K562 (cell line): Measurements from ENCODE around the gene UBE2B. TPM values are rescaled to one million over a fixed set of nuclear protein-coding genes. Genes with fewer than 3 reads are reported as not detected.

Source experiments
- ATAC-seq: fragments of 200-7000 bp; cut with Tn5 transposase; 3 replicates; pipeline ENCODE4 v1.9.1; 2020; ENCODE audit warnings: moderate library complexity
- BruUV-seq: library from RNA; stranded (reverse); fragments of 400-500 nt; replicated peaks from 2 replicates; lab custom pipeline; 2021; lab: Mats Ljungman, UMichigan
- CTCF ChIA-PET: fragments of 300-600 bp; formaldehyde crosslinking; extraction: SDS; loops from one replicate; lab custom pipeline; 2021; ENCODE audit warnings: low intra/inter-chr PET ratio; lab: Yijun Ruan, JAX
- POLR2A ChIA-PET: fragments of 300-600, 350-650 bp; sonication (Branson Sonifier 250); formaldehyde crosslinking; extraction: SDS; loops from one replicate; lab custom pipeline; 2021; ENCODE audit warnings: antibody characterized with exemption, inconsistent platforms; lab: Yijun Ruan, JAX
- DNase-seq, 4 experiments: peaks; one replicate each; pipeline versions ENCODE4 v3.0.0 to v3.0.0-alpha.2; 2011 to 2018; ENCODE audit warnings: low spot score in 3 of 4, mixed read lengths in 3 of 4; ENCODE audit errors: extremely low read depth in 1 of 4
- FAIRE-seq: peaks from 2 replicates; lab custom pipeline; 2011; peaks lifted over from hg19 to GRCh38; lab: Jason Lieb, UNC
- H2AFZ ChIP-seq: 2 replicates; pipeline ENCODE4 v1.6.0; 2011; ENCODE audit warnings: low read depth, low read length, control low read depth, inconsistent platforms
- H3K27ac ChIP-seq: fragments of 200-600 bp; 3 replicates; pipeline ENCODE4 v1.8.0; 2011; ENCODE audit warnings: low read depth, mild to moderate bottlenecking, control low read depth, inconsistent platforms, low read length, moderate library complexity, mixed read lengths; ENCODE audit errors: extremely low read depth
- H3K27me3 ChIP-seq, 2 experiments: fragments of 300-600 bp in 1 of 2; 2 replicates in 1 of 2; 3 replicates in 1 of 2; pipeline versions ENCODE4 v1.6.0 to v1.8.0; 2011; ENCODE audit warnings: inconsistent platforms in 2 of 2, low read length in 2 of 2, mild to moderate bottlenecking in 1 of 2, mixed read lengths in 1 of 2, moderate library complexity in 1 of 2; ENCODE audit not compliant: control insufficient read depth in 2 of 2, insufficient read depth in 2 of 2
- H3K36me3 ChIP-seq: fragments of 300-600 bp; 3 replicates; pipeline ENCODE4 v1.8.0; 2011; ENCODE audit warnings: mild to moderate bottlenecking, low read length, inconsistent platforms; ENCODE audit not compliant: control insufficient read depth, insufficient read depth
- H3K4me1 ChIP-seq, 2 experiments: fragments of 200-600 bp in 1 of 2; replicated peaks in 1 of 2; 2 replicates in 1 of 2; 3 replicates in 1 of 2; pipeline versions ENCODE4 v1.5.1 to v1.8.0; 2011; ENCODE audit warnings: inconsistent platforms in 2 of 2, low read length in 2 of 2, mild to moderate bottlenecking in 1 of 2, mixed read lengths in 1 of 2, moderate library complexity in 1 of 2; ENCODE audit not compliant: control insufficient read depth in 2 of 2, insufficient read depth in 2 of 2
- H3K4me2 ChIP-seq: 2 replicates; pipeline ENCODE4 v1.6.1; 2011; ENCODE audit warnings: low read length, control low read depth, inconsistent platforms, mixed read lengths; ENCODE audit not compliant: insufficient read depth
- H3K4me3 ChIP-seq: fragments of 200-600 bp; sonication (generic), shearing (Covaris generic); 2 replicates; pipeline ENCODE4 v1.5.1; 2016; ENCODE audit warnings: control low read depth, inconsistent platforms
- H3K79me2 ChIP-seq: fragments of 200-600 bp; 3 replicates; pipeline ENCODE4 v1.8.0; 2011; ENCODE audit warnings: low read length, inconsistent platforms; ENCODE audit not compliant: control insufficient read depth, insufficient read depth
- H3K9ac ChIP-seq, 2 experiments: 2 replicates each; pipeline versions ENCODE4 v1.6.0 to v1.6.1; 2011; ENCODE audit warnings: low read depth in 2 of 2, low read length in 2 of 2, control low read depth in 1 of 2, inconsistent platforms in 1 of 2, mild to moderate bottlenecking in 1 of 2, mixed read lengths in 1 of 2; ENCODE audit not compliant: insufficient read depth in 1 of 2
- H3K9me1 ChIP-seq: one replicate; pipeline ENCODE4 v1.6.0; 2011; ENCODE audit warnings: inconsistent platforms, mild to moderate bottlenecking, low read length, moderate library complexity; ENCODE audit not compliant: control insufficient read depth, insufficient read depth
- H3K9me3 ChIP-seq: replicated peaks from 2 replicates; pipeline ENCODE4 v1.5.1; 2011; ENCODE audit warnings: low read depth, low read length, inconsistent platforms; ENCODE audit not compliant: control insufficient read depth, insufficient read depth
- H4K20me1 ChIP-seq: replicated peaks from 2 replicates; pipeline ENCODE4 v1.6.1; 2011; ENCODE audit warnings: low read length, inconsistent platforms, mixed read lengths; ENCODE audit not compliant: control insufficient read depth, insufficient read depth
- CCAR2 ChIP-seq: fragments of 200-400 bp; formaldehyde crosslinking; IDR thresholded peaks from 2 replicates; pipeline ENCODE4 v1.6.1; 2017; ENCODE audit warnings: mild to moderate bottlenecking, low read depth, low read length
- GATAD2B ChIP-seq: fragments of 450-650 bp; IDR thresholded peaks from 2 replicates; pipeline ENCODE4 v1.6.1; 2017; ENCODE audit warnings: mild to moderate bottlenecking, borderline replicate concordance
- HES1 ChIP-seq: fragments of 450-650 bp; IDR thresholded peaks from 2 replicates; pipeline ENCODE4 v1.6.1; 2016; ENCODE audit warnings: low read depth, mild to moderate bottlenecking, moderate library complexity
- HMG20A ChIP-seq: fragments of 450-650 bp; formaldehyde crosslinking; conservative IDR thresholded peaks from 2 replicates; pipeline ENCODE4 v1.4.0; 2020; ENCODE audit warnings: mild to moderate bottlenecking, mixed read lengths
- HNRNPLL ChIP-seq: fragments of 200-400 bp; formaldehyde crosslinking; IDR thresholded peaks from 2 replicates; pipeline ENCODE4 v1.6.1; 2017; ENCODE audit warnings: low read length, low read depth, mild to moderate bottlenecking; ENCODE audit not compliant: poor library complexity, severe bottlenecking
- LCOR ChIP-seq: sonication (generic); formaldehyde crosslinking; IDR thresholded peaks from 2 replicates; pipeline ENCODE4 v1.8.0; 2022; ENCODE audit warnings: mild to moderate bottlenecking, missing genetic modification reagents
- MECOM ChIP-seq: fragments of 250-450 bp; sonication (Bioruptor Pico); IDR thresholded peaks from 2 replicates; pipeline ENCODE4 v1.8.0; 2022; ENCODE audit warnings: inconsistent platforms
- SMARCC2 ChIP-seq: fragments of 450-650 bp; IDR thresholded peaks from 2 replicates; pipeline ENCODE4 v1.6.1; 2017; ENCODE audit warnings: antibody characterized with exemption, moderate library complexity, mild to moderate bottlenecking, low read depth
- TEAD1 ChIP-seq, 2 experiments: fragments of 450-650 bp in 1 of 2; sonication (generic) in 1 of 2; formaldehyde crosslinking; IDR thresholded peaks; 2 replicates each; pipeline versions ENCODE4 v1.4.0 to v1.8.0; 2020 to 2022; ENCODE audit warnings: mild to moderate bottlenecking in 2 of 2, missing genetic modification reagents in 1 of 2
- ZFP36 ChIP-seq: fragments of 150-350 bp; IDR thresholded peaks from 2 replicates; pipeline ENCODE4 v1.6.1; 2018; ENCODE audit warnings: low read length, low read depth; ENCODE audit not compliant: partially characterized antibody
- WGBS: fragments of 100-300 bp; shearing (Covaris generic); methylation state at CpG from one replicate; pipeline ENCODE4 v1.1.6; 2016; ENCODE audit warnings: low coverage, mixed read lengths; ENCODE audit not compliant: insufficient coverage; ENCODE audit errors: missing lambda C conversion rate; 5-methylcytosine and 5-hydroxymethylcytosine counted together
- in situ Hi-C: fragments of 300-500 bp; cut with MboI; formaldehyde crosslinking; loops from 4 replicates; pipeline ENCODE4 v1.15.0; 2018; ENCODE audit warnings: inconsistent platforms, mixed read lengths
- intact Hi-C: fragments of 100-400 bp; cut with micrococcal nuclease; formaldehyde crosslinking; loops from 2 replicates; pipeline ENCODE4 v1.14.2; 2022
- polyA plus RNA-seq, 8 experiments: library from polyadenylated mRNA; depleted of rRNA in 4 of 8; stranded (reverse) in 5 of 8; unstranded in 3 of 8; fragments of >200 nt; fragmentation: Nextera tagmentation in 2 of 8; fragmentation: Illumina TruSeq in 1 of 8; extraction: Ambion mirVana in 2 of 8; extraction: Trizol in 1 of 8; gene quantifications; 2 replicates each; pipeline versions ENCODE4 v1.2.1 to v1.2.3, GENCODE V29; 2011 to 2014; ENCODE audit warnings: inconsistent platforms in 1 of 8, missing spikeins in 1 of 8
- total RNA-seq, 7 experiments: library from RNA; depleted of rRNA in 6 of 7; stranded (reverse); fragments of >200 nt in 6 of 7; fragmentation: Illumina TruSeq in 2 of 7; extraction: Trizol in 2 of 7; gene quantifications; 2 replicates each; pipeline versions ENCODE4 v1.2.1 to v1.2.3, GENCODE V29; 2011 to 2021; ENCODE audit warnings: low replicate concordance in 1 of 7
- TF ChIP-seq, protein P1 (sequence below): sonication (generic); formaldehyde crosslinking; IDR thresholded peaks from 2 replicates; pipeline ENCODE4 v1.8.1; 2023; ENCODE audit warnings: mild to moderate bottlenecking, missing genetic modification reagents, moderate library complexity

UBE2B gene
- total and polyA plus RNA-seq, 9 of the 15 experiments (the other 6 are each of a cell fraction or from before 2014, with no cell fraction given): 13.1 to 198 (median 75.5) TPM

DNA sequence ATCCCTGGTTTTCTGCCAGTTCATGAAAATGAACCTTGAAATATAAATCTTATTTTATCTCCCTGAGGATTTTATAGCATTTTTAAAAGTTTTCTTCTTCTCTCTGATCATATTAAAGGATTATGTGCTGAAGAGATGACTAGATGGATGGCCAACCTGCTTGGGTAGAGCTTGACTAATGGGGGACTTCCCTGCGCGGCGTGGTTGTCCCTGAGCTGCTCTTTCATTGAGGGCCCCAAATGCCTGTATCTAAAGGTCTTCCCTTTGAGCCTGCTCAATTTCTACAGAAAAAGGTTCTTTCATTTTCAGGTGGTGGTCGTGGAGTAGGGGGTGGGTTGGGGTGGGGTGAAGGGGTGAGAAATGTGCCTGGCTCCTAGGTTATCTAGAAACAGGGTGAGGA is 60.8 kb downstream of the UBE2B start:
- Histone ChIP-seq H3K36me3 (no peaks in the 10 kb centered on the region), H4K20me1 (no peaks in the 10 kb centered on the region), H3K27ac (no peak overlapping the region), H3K4me3 (no peak overlapping the region), H3K9me3 (no peaks in the 10 kb centered on the region), H2AFZ (no peak overlapping the region), H3K9me1 (no peaks in the 10 kb centered on the region), H3K9ac (no peak overlapping the region), H3K27me3 (no peaks in the 10 kb centered on the region), H3K4me2 (no peak overlapping the region), H3K4me1 (peaks cover 7% of the 10 kb centered on the region in 2 experiments; a peak in 4 of 5 replicates), H3K79me2 (no peaks in the 10 kb centered on the region)
- in situ Hi-C loops: no loop called here
- no peak for FAIRE-seq
- DNase-seq: no peak
- ATAC-seq: no peak
- 73% methylated on average over 4 of the region's 4 CpGs for WGBS
- ChIA-PET CTCF (no interaction called here), POLR2A (interaction anchor here (0.6 kb wide), 2 partner anchors 35 to 900 kb away, joined by 3 read pairs; no protein-coding TSS in a partner anchor)
- intact Hi-C loops: no loop called here
- BruUV-seq: no TSS peak
- no peak for TF ChIP-seq HES1
- TF ChIP-seq, protein P1, sequence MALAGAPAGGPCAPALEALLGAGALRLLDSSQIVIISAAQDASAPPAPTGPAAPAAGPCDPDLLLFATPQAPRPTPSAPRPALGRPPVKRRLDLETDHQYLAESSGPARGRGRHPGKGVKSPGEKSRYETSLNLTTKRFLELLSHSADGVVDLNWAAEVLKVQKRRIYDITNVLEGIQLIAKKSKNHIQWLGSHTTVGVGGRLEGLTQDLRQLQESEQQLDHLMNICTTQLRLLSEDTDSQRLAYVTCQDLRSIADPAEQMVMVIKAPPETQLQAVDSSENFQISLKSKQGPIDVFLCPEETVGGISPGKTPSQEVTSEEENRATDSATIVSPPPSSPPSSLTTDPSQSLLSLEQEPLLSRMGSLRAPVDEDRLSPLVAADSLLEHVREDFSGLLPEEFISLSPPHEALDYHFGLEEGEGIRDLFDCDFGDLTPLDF (CRISPR knock-in tag): no peak
- TF ChIP-seq ZFP36: no peak
- TF ChIP-seq MECOM (CRISPR knock-in tag): no peak
- TF ChIP-seq HMG20A (CRISPR knock-in tag): no peak
- TF ChIP-seq LCOR: no peak
- TF ChIP-seq GATAD2B: no peak
- TF ChIP-seq CCAR2: no peak
- no peak for TF ChIP-seq HNRNPLL
- no peak for TF ChIP-seq TEAD1 (CRISPR knock-in tag; IDR thresholded peaks at IDR 0.05)
- TF ChIP-seq SMARCC2: no peak
